Heart right ventricle (tissue), 16 donors: ENCODE data around the gene DNAAF3. TPM values are rescaled to one million over a fixed set of nuclear protein-coding genes. Genes with fewer than 3 reads are reported as not detected.
A peak's percentile ranks its signal among the peaks of the same experiment; 100 is the strongest.

ENCODE experiments used
- ATAC-seq, 8 donors: fragments of 200-7000 bp; cut with Tn5 transposase; one replicate each; pipeline ENCODE4 v1.9.1; 2020; ENCODE audit warnings: mild to moderate bottlenecking in 8 of 8, moderate library complexity in 8 of 8, moderate number of reproducible peaks in 1 of 8
- DNase-seq, 2 donors: peaks; one replicate each; pipeline ENCODE4 v3.0.0-alpha.2; 2020
- H3K27ac ChIP-seq, 10 donors: fragments of 200-600 bp; sonication (generic) in 2 of 10; one replicate each; pipeline versions ENCODE4 v1.5.0 to v1.8.0; 2020 to 2022; ENCODE audit warnings: mild to moderate bottlenecking in 3 of 10
- H3K27me3 ChIP-seq, 7 donors: fragments of 200-600 bp; one replicate each; pipeline ENCODE4 v1.8.0; 2021 to 2022; ENCODE audit warnings: mild to moderate bottlenecking in 2 of 7
- H3K36me3 ChIP-seq, 9 donors: fragments of 200-600 bp; sonication (generic) in 1 of 9; one replicate each; pipeline versions ENCODE4 v1.5.0 to v1.8.0; 2020 to 2022; ENCODE audit warnings: mild to moderate bottlenecking in 2 of 9
- H3K4me1 ChIP-seq, 9 donors: fragments of 200-600 bp; sonication (generic) in 1 of 9; one replicate each; pipeline versions ENCODE4 v1.5.0 to v1.8.0; 2020 to 2022; ENCODE audit warnings: mild to moderate bottlenecking in 4 of 9
- H3K4me3 ChIP-seq, 10 donors: fragments of 200-600 bp; sonication (generic) in 2 of 10; one replicate each; pipeline versions ENCODE4 v1.5.0 to v1.8.0; 2020 to 2022; ENCODE audit warnings: mild to moderate bottlenecking in 7 of 10, moderate library complexity in 2 of 10
- H3K9me3 ChIP-seq, 11 donors: fragments of 200-600 bp in 10 of 11; sonication (generic) in 2 of 11; one replicate each; pipeline versions ENCODE4 v1.5.0 to v1.8.0; 2013 to 2022; ENCODE audit warnings: mild to moderate bottlenecking in 2 of 11, control low read depth in 1 of 11, moderate library complexity in 1 of 11
- WGBS, 2 donors: extraction: QIAGEN DNeasy Blood & Tissue Kit; methylation state at CpG; one replicate each; pipeline ENCODE4 v1.1.7; 2013; ENCODE audit warnings: inconsistent platforms in 1 of 2; 5-methylcytosine and 5-hydroxymethylcytosine counted together
- intact Hi-C, 10 donors: fragments of 100-400 bp; cut with DNase I; formaldehyde crosslinking; loops; one replicate each; pipeline versions ENCODE4 v1.11.1 to v1.14.2; 2022
- polyA plus RNA-seq, 2 donors: library from polyadenylated mRNA; stranded (reverse); fragments of 200-250 nt; gene quantifications; one replicate each; pipeline ENCODE4 v1.2.3, GENCODE V29; 2013
- total RNA-seq, 10 donors: library from RNA; stranded (reverse); fragmentation: NEBNext Ultra II Directional in 3 of 10; extraction: Animal tissue kit (Norgen Biotek cat#: 25700) in 3 of 10; gene quantifications; one replicate each; pipeline versions ENCODE4 v1.2.1 to v1.2.4, GENCODE V29; 2021 to 2023
- TF ChIP-seq, protein P1 (sequence below), 9 donors: fragments of 200-600 bp; sonication (generic) in 2 of 9; IDR thresholded peaks; one replicate each; pipeline versions ENCODE4 v1.5.0 to v1.8.0; 2021 to 2022; ENCODE audit warnings: antibody characterized with exemption in 9 of 9, mild to moderate bottlenecking in 5 of 9, moderate library complexity in 1 of 9
- donor health status: Arrhythmogenic right ventricular cardiomyopathy.
- donor health status: ischemic (EF 13 %, LVEDD 7.1; RV severe dilation, severe dysfunction).
- donor health status: healthy with polysubstance abuse.
- donor health status: DM: no; HTN: yes; CAD: no.
- donor health status: DM: no; HTN: no; CAD: no.
- donor health status: ischemic (EF 25% LVEDD 6.9; RV normal size, moderate dysfunction).
- donor health status: ischemic (EF 25% LVEDD 5.7; RV mildly dilated, moderate dysfunction).
- donor health status: healthy.
- donor health status: DM: yes; HTN: yes; CAD: no.
- donor health status: Ischemic cardiomyopathy.
- donor health status: ischemic (EF 35%, LVEDD 5.7; RV mildly dilated, moderate dysfunction).
- donor health status: nonischemic (EF 11% LVEDD 7.7; RV severe dilation, severe dysfunction).
- donor health status: DM: yes; HTN: yes; CAD: no.
- donor health status: PGD.
- donor health status: ischemic (EF 29% LVEDD 5.4; RV normal size, mild dysfunction).
- donor health status: nonischemic (EF 23%, LVEDD 6.1; RV moderate dilation, normal function).

Gene DNAAF3
- total and polyA plus RNA-seq, 12 donors, result 0.37 to 5.9 (median 2.4) TPM

DNA sequence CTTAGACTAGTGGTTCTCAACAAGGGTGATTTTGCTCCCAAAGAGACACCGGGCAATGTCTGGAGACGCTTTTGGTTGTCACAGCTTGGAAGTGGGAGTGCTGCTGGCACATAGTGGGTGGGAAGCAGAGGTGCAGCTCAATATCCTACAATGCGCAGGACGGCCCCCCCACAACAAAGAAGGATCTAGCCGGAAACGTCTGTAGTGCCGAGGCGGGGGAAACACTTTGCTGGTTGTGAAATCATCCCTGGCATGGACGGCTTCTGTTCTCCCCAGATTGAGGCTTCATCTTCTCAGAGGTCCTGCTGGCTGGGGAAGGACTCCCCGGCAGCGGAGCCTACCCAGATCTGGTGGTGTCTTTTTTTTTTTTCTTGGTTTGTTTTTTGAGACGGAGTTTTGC is 27.1 kb upstream of the DNAAF3 start:
- no peak for ATAC-seq

DNA sequence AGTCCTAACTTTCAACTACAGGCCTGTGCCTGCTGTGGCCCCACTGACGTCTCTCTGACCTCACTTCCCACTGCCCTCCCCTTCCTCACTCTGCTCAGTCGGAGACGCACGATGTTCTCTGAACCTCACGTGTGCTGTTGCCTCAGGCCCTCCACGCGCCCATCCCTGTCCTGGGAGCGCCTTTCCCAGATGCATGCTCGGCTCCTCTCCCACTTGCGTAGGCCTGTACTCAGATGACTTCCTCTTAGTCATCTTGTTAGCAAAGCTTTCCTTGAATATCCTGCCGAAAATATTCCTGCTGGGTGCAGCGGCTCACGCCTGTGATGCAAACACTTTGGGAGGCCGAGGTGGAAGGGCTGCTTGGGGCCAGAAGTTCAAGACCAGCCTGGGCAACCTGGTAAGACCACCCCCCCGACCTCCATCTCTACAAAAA is 23.0 kb upstream of the DNAAF3 start:
- H3K27me3 ChIP-seq, result peaks cover 0 to 9% (median 0%) of the 10 kb centered on the region in 7 donors

More for the DNA sequence above, 27.1 kb upstream of the DNAAF3 start:
- Histone ChIP-seq H3K9me3 (no peaks in the 10 kb centered on the region), H3K4me1 (peaks cover 0 to 6% (median 0%) of the 10 kb centered on the region in 9 donors), H3K27ac (no peak overlapping the region), H3K27me3 (no peaks in the 10 kb centered on the region), H3K4me3 (no peak overlapping the region), H3K36me3 (no peaks in the 10 kb centered on the region)
- DNase-seq, result no peak
- TF ChIP-seq, protein P1, sequence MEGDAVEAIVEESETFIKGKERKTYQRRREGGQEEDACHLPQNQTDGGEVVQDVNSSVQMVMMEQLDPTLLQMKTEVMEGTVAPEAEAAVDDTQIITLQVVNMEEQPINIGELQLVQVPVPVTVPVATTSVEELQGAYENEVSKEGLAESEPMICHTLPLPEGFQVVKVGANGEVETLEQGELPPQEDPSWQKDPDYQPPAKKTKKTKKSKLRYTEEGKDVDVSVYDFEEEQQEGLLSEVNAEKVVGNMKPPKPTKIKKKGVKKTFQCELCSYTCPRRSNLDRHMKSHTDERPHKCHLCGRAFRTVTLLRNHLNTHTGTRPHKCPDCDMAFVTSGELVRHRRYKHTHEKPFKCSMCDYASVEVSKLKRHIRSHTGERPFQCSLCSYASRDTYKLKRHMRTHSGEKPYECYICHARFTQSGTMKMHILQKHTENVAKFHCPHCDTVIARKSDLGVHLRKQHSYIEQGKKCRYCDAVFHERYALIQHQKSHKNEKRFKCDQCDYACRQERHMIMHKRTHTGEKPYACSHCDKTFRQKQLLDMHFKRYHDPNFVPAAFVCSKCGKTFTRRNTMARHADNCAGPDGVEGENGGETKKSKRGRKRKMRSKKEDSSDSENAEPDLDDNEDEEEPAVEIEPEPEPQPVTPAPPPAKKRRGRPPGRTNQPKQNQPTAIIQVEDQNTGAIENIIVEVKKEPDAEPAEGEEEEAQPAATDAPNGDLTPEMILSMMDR (IDR thresholded peaks at IDR 0.05), result no peak
- intact Hi-C loops, result no loop called here
- WGBS, 2 donors, result 82 to 85% methylated on average over 12 of the region's 12 CpGs

DNA sequence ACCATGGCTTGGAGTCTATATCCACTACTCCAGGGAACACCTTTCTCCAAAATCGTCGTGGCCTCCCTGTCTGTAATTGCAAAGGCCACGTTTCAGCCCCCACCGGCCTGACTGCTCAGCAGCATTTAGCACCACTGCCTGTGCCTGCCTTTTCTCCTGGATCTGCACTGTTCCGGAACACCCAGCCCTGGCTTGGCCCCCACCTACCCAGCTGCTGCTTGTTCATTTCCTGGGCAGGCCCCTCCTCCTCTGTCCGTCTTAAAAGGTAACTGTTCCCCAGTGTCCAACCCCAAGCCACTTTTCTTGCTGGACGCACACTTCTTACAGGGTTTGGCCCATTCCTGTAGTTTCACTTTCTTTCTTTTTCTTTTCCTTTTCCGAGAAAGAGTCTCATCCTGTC is 22.2 kb upstream of the DNAAF3 start:
- H3K27me3 ChIP-seq, result peaks cover 0 to 9% (median 0%) of the 10 kb centered on the region in 7 donors
- TF ChIP-seq, protein P1 (IDR thresholded peaks at IDR 0.05), result no peak
- DNase-seq, result no peak

More for the DNA sequence above, 23.0 kb upstream of the DNAAF3 start:
- 50 to 60% methylated on average over 15 of the region's 15 CpGs for WGBS, 2 donors
- TF ChIP-seq, protein P1 (IDR thresholded peaks at IDR 0.05), result no peak
- ATAC-seq (peak in 7 of 8 donors; percentile 77 to 94 (median 89)), DNase-seq (peak in 1 of 2 donors; percentile 60)
- no peaks in the 10 kb centered on the region for H3K36me3 ChIP-seq
- peak overlapping the region in 5 of 10 donors; percentile 11 to 69 (median 58) for H3K27ac ChIP-seq
- no peaks in the 10 kb centered on the region for H3K9me3 ChIP-seq
- peaks cover 0 to 6% (median 0%) of the 10 kb centered on the region in 9 donors for H3K4me1 ChIP-seq
- H3K4me3 ChIP-seq, result no peak overlapping the region
- intact Hi-C loops, result no loop called here

DNA sequence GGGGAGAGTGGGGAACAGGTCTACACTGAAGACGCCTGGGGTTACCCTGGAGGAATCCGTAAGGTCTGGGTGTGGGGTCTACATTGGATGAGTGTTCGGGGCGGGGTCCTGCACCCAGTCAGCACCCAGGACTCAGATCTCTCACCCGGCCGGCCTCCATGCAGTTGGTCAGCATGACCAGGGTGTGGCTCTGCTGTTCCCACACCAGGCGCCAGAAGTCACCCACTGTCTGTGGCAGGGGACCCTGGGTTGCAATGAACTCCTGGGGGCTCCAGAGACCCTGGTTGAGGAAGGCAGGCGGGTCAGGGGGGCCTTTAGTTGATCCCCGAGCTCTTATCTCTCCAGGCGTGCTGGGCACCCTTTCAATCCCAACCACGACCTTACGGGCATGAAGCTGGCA is 19.7 kb upstream of the DNAAF3 start:
- TF ChIP-seq, protein P1 (IDR thresholded peaks at IDR 0.05), result no peak
- Histone ChIP-seq H3K27ac (no peak overlapping the region), H3K27me3 (peaks cover 0 to 34% (median 17%) of the 10 kb centered on the region in 7 donors), H3K36me3 (no peaks in the 10 kb centered on the region), H3K4me1 (peaks cover 0 to 6% (median 0%) of the 10 kb centered on the region in 9 donors), H3K4me3 (no peak overlapping the region), H3K9me3 (no peaks in the 10 kb centered on the region)
- intact Hi-C loops, result no loop called here
- DNase-seq (no peak), ATAC-seq (no peak)
- 78 to 79% methylated on average over 12 of the region's 12 CpGs for WGBS, 2 donors

More for the DNA sequence above, 22.2 kb upstream of the DNAAF3 start:
- WGBS, 2 donors, result 62 to 63% methylated on average over 8 of the region's 8 CpGs
- peak in 3 of 8 donors; percentile 23 to 41 (median 29) for ATAC-seq
- Histone ChIP-seq H3K9me3 (no peaks in the 10 kb centered on the region), H3K36me3 (no peaks in the 10 kb centered on the region), H3K4me1 (peaks cover 0 to 6% (median 0%) of the 10 kb centered on the region in 9 donors), H3K27ac (peak overlapping the region in 5 of 10 donors; percentile 11 to 69 (median 58)), H3K4me3 (no peak overlapping the region)
- intact Hi-C loops, result no loop called here
